ENCODE data around the gene ATAD3C. TPM values are rescaled to one million over a fixed set of nuclear protein-coding genes. Genes with fewer than 3 reads are reported as not detected.
"Not testable (repeated sequence)": the region's sequence is repeated elsewhere in the genome, so short reads cannot be mapped to it uniquely, and the experiment has no call there.

ATAD3C gene
- total RNA-seq, 4 donors from 2014 or later, result under 0.01 to 1.00 (median 0.28) TPM

DNA sequence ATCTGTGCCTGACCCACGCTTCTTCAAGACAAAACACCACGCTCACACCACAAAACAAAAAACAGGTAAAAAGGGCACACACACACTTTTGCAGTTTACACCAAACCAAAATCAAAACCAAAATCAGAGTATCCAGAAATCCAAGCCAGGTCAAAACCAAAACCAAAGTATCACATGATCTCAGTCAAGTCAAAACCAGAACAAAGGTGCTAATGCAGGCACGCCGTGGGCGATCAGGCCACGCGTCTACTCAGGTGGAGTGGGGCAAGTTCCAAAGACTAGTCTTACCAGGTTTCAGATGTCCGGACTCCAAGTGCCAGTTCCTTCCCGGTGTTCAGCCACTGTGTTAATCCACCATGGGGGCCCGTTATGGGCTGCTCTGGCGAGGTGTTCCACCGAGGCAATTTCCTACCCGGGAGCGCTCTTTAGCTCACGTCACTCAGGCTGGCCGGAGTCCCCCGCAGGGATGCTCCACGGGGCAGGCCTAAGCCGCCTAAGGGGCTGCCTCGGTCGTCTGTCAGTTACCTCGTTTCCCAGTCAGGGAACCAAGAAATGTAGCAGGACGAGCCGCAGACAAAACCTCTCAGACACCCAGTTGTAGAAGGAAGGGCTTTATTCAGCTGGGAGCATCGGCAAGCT, 31.5 kb upstream of the ATAD3C start:
- H3K9me3 ChIP-seq; DNase-seq; H3K36me3 ChIP-seq; intact Hi-C loops (cut with DNase I): not testable (repeated sequence)
- peak in 1 of 4 donors; percentile 11 for TF ChIP-seq POLR2A (IDR thresholded peaks at IDR 0.05)
- H3K4me1 ChIP-seq, result peaks cover 37 to 63% (median 37%) of the 10 kb centered on the region in 3 donors
- peaks cover 0 to 14% (median 0%) of the 10 kb centered on the region in 4 donors for H3K27me3 ChIP-seq
- H3K4me3 ChIP-seq, result peak overlapping the region in 3 of 4 donors; percentile 4 to 16 (median 6)
- peak overlapping the region; percentile 74 to 89 (median 86) for H3K27ac ChIP-seq
- WGBS, 2 donors, result 26 to 39% methylated on average over 8 to 10 of the region's 25 CpGs

DNA sequence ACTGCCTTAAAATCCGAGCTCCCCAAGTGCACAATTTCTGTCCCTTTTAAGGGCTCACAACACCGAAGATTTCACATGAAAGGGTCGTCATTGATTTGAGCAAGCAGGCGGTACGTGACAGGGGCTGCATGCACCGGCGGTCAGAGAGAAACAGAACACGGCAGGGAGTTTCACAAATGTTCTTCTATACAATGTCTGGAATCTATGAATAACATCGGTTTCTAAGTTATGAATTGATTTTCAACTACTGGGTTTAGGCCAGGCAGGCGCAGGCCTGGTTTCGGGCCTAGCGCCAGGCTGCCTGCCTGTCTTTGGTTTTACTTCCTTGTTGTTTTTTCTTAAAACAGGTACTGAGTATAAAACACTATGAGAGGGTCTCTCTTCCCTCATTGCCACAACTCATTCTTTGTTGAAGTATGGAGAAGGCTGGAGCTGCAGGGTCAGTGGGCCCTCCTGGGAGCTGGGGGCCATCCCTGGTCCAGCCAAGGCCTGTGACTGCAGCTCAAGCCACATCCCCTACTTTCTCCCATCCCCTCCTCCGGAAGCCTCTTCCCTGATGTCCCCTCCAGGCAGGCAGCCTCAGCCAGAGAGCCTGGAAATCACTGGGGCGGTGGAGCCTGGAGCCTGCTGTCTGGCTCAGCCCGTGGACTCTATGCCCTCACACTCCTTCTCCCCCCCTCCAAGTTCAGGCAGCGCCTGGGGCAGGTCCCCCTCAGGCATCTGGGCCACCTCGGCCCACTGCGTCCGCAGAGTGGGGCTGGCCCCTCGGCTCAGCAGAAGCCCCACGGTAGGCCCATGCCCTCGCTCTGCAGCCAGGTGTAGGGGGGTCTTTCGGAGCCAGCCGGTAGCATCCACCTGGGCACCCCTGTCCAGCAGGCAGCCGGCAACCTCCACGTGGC, 30.8 kb upstream of the ATAD3C start:
- H3K4me3 ChIP-seq, result peak overlapping the region; percentile 39 to 69 (median 52)
- no peak for TF ChIP-seq CTCF (IDR thresholded peaks at IDR 0.05)
- TF ChIP-seq POLR2A (IDR thresholded peaks at IDR 0.05), result no peak
- H3K27me3 ChIP-seq, result peaks cover 0 to 14% (median 0%) of the 10 kb centered on the region in 4 donors
- no peak for DNase-seq
- no peaks in the 10 kb centered on the region for H3K36me3 ChIP-seq
- peaks cover 37 to 70% (median 42%) of the 10 kb centered on the region in 3 donors for H3K4me1 ChIP-seq
- 38 to 58% methylated on average over 6 to 13 of the region's 26 CpGs for WGBS, 2 donors
- H3K9me3 ChIP-seq, result no peaks in the 10 kb centered on the region
- H3K27ac ChIP-seq, result peak overlapping the region; percentile 74 to 89 (median 86)
- intact Hi-C loops (cut with DNase I), result no loop called here

DNA sequence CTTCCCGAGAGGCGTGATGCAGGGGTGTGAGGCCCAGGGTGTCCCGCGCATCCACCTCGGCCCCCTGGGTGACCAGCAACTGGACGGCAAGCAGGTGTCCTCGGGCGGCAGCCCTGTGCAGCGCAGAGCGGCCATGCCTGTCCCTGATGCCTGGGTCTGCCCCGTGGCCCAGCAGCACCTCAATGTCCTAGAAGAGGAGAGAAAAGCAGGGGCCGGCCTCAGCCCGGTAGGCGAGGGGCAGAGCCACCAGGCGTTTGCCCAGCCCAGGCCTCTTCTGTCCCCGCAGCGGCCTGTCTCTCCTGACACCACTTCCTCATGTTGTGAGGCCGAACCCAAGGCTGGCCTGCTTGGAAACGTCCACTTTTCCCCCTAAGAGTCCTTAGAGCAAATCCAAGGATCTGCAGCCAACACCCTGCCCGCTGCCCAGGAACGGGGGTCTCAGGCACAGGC, 30.1 kb upstream of the ATAD3C start:
- WGBS, 2 donors, result no CpG with 5 or more reads among the region's 21 CpGs
- peak overlapping the region; percentile 39 to 69 (median 52) for H3K4me3 ChIP-seq
- intact Hi-C loops (cut with DNase I), result no loop called here
- no peak for DNase-seq
- peak overlapping the region; percentile 74 to 89 (median 86) for H3K27ac ChIP-seq
- H3K4me1 ChIP-seq, result peaks cover 37 to 70% (median 42%) of the 10 kb centered on the region in 3 donors
- TF ChIP-seq POLR2A (IDR thresholded peaks at IDR 0.05), result no peak
- TF ChIP-seq CTCF (IDR thresholded peaks at IDR 0.05), result no peak
- no peaks in the 10 kb centered on the region for H3K9me3 ChIP-seq
- peaks cover 0 to 14% (median 0%) of the 10 kb centered on the region in 4 donors for H3K27me3 ChIP-seq
- no peaks in the 10 kb centered on the region for H3K36me3 ChIP-seq

- Histone ChIP-seq H3K9me3 (no peaks in the 10 kb centered on the region), H3K27me3 (peaks cover 0 to 14% (median 0%) of the 10 kb centered on the region in 4 donors), H3K4me3 (peak overlapping the region; percentile 39 to 69 (median 52)), H3K36me3 (no peaks in the 10 kb centered on the region), H3K4me1 (peaks cover 37 to 70% (median 42%) of the 10 kb centered on the region in 3 donors), H3K27ac (peak overlapping the region; percentile 74 to 89 (median 86))
- no peak for DNase-seq
- TF ChIP-seq POLR2A (IDR thresholded peaks at IDR 0.05) (no peak), CTCF (IDR thresholded peaks at IDR 0.05) (peak in 1 of 6 experiments; percentile 5)
- WGBS, 2 donors, result 40% methylated on average over 1 of the region's 112 CpGs; no CpG with 5 or more reads in 1 of the 2 donors
- intact Hi-C loops (cut with DNase I), result no loop called here
These were observed 29.5 kb upstream of the ATAD3C start for GRCh38 chr1:1419813-1420653.

GRCh38 chr1:1420654-1421141, 28.8 kb upstream of the ATAD3C start:
- Histone ChIP-seq H3K4me3 (peak overlapping the region; percentile 39 to 69 (median 52)), H3K4me1 (peaks cover 37 to 74% (median 42%) of the 10 kb centered on the region in 3 donors), H3K27me3 (peaks cover 0 to 17% (median 0%) of the 10 kb centered on the region in 4 donors), H3K36me3 (no peaks in the 10 kb centered on the region), H3K27ac (peak overlapping the region; percentile 66 to 89 (median 80)), H3K9me3 (no peaks in the 10 kb centered on the region)
- TF ChIP-seq CTCF (IDR thresholded peaks at IDR 0.05), result no peak
- no peak for TF ChIP-seq POLR2A (IDR thresholded peaks at IDR 0.05)
- intact Hi-C loops (cut with DNase I), result no loop called here
- 42 to 52% methylated on average over 2 to 5 of the region's 12 CpGs for WGBS, 2 donors
- no peak for DNase-seq

Measured in esophagus squamous epithelium (tissue), 5 donors.